Endometrial microvascular endothelial cells (primary cell): ENCODE data around the gene SLC30A3. TPM values are rescaled to one million over a fixed set of nuclear protein-coding genes. Genes with fewer than 3 reads are reported as not detected.
"Not testable (repeated sequence)": the region's sequence is repeated elsewhere in the genome, so short reads cannot be mapped to it uniquely, and the experiment has no call there.

Experiments used
- in situ Hi-C: cut with HindIII; loops from 2 replicates; pipeline ENCODE4 v1.10.0; 2017; ENCODE audit warnings: low sequenced_read_pairs, low pct_unique_long_range_greater_than_20kb; ENCODE audit errors: inconsistent ontology term
- total RNA-seq: library from RNA; depleted of rRNA; stranded (reverse); fragments of >200 nt; gene quantifications from one replicate; pipeline ENCODE4 v1.2.3, GENCODE V29; 2015; ENCODE audit errors: inconsistent ontology term

SLC30A3 gene
- total RNA-seq, result 8.2 TPM

DNA sequence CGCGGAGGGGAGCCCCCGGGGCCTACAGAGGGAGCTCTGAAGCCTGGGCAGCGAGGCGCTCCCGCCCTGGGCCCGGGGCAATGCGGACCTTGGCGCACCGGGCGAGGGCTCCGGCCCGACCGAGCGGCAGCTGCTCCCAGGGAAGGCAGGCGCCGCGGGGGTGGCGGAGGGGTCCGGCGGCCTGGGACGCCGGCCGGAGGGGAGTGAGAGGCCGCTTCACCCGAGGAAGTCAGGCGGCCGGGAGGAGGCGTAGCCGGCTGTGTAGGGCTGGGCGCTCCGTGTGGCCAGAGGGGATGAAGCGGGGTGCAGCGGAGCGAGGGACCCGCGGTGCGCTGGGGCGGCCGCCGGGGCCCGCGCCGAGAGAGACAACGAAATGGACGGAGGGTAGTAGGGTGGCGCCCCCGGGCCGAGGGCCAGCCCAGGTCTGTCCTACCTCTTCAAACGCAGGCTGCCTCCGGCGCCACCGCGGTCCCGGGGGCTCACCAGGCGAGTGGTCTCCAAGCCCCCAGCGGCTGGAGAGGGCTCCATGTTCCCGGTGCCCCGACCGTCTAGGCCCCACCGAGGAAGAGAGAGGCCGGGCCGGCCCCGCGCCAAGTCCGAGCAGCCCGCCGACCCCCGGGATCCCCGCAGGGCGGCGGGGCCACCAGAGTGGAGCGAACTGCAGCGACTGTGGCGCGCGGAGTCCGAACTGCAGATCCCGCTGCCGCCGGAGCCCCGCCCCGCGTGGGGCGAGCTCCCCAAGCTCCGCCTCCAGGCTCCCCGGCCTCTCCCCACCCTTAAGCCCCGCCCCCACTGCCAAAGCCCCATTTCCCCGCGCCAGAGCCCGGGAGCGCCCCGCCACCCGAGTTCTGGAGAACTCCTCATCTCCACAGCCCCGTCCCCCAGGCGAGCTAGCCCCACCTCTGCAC is at the start of gene SLC30A3:
SLC30A3 (minus strand) TSS at position 669 of the 908 bp plus-strand sequence; CDS start at position 528, 141 bp downstream.
- in situ Hi-C loops, result no loop called here

- in situ Hi-C loops, result no loop called here
Measured at GRCh38 chr2:27312152-27312551, 49.3 kb upstream of the SLC30A3 start.

DNA sequence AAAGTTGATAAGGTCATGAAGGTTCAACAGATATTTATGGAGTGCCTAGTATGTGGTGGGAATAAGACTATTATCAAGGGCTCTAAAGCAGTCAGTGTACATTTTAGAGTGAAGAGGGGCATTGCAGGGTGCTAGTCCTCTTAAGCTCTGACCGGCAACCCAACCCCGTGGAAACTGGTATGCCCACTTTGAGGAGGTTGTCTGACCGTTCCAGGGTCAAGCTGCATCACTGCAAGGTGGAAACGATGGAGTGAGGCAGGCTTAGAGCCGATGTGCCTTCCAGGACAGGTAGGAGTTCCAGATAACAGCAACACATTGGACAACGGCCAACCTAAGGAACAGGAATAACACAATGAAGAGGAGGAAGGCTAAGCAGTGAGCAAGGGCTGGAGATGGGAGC is 46.8 kb upstream of the SLC30A3 start:
- in situ Hi-C loops, result no loop called here

DNA sequence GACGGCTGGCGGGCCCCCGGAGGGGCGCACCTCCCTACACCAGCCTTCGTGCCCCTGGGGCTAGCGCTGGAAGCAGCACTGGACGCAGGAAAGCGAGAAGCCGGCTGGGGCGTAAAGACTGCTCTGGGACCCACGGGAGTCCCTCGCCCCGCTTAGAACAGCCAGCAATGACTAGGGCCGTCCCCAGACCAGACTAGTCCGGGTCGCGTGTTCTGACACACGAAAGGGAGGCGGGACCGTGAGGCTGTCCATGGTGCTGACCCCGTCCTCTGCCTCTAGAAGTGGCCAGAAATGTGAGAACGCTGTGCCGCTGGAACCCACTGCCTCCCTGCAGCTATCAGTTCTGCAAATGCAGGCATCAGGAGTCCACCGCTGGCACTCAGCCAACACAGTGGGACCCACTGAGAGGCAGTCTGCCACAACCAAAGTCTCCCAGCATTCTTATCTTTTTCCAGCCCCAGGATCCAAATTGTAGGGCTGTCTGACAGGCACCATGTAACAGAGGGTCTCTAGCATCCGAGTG is 45.6 kb upstream of the SLC30A3 start, which contains the start of gene UCN:
UCN (minus strand) TSS at position 87 of the 523 bp plus-strand sequence. CDS start 550 bp downstream, outside the sequence.
- in situ Hi-C loops, result no loop called here

DNA sequence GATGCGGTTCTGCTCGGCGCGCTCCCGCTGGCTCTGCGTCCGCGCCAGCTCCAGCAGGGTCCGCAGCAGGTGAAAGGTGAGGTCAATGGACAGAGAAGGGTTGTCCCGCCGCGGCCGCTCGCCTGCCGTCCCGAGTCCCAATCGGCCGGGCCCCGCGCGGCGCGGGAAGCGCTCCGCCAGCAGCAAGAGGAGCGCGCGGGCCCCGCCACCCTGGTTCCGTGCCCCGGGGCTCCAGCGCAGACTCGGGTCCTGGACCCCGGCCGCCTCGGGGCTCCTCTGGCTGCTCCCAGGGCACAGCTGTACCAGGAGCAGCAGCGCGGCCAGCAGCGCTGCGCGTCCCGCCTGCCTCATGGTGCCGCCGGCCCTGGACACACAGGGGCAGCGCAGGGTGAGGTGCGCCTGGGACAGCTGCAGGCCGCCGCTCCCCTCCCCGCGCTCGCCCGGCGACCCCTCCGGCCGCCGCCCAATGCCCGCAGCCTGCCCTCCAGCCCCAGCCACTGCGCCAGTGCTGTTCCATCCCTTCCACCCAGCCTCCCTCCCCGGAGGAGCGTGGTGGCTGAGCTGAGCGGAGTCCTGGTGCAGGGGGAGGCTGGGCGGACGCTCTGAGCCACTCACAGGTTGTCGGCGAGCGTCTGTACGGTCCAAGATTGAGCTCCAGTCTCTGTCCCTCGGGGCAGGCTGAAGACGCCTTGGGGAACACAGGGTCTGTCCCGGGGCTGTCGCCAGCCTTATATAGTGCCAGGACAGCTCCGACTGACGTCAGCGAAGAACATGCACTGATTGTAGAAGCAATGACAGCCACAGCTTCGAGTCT is 44.9 kb upstream of the SLC30A3 start:
- in situ Hi-C loops, result no loop called here

- in situ Hi-C loops, result no loop called here
Measured at GRCh38 chr2:27307287-27307544, 44.4 kb upstream of the SLC30A3 start.

- in situ Hi-C loops, result no loop called here
Measured at GRCh38 chr2:27306573-27307286, 43.9 kb upstream of the SLC30A3 start.

DNA sequence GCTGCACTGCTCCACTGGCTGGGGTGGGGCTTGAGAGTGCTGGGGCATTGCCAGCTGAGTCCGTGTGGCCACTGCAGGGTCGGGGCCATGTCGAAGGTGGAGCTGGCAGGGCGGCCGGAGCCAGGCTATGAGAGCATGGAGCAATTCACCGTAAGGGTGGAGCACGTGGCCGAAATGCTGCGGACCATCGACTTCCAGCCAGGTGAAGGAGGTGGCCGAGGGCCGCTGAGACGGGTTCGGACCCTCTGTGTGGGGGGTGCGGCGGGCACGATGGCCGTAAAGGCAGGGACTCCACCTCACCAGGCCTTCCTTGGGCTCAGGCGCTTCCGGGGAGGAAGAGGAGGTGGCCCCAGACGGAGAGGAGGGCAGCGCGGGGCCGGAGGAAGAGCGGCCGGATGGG is 43.3 kb upstream of the SLC30A3 start:
- in situ Hi-C loops, result no loop called here

GRCh38 chr2:27305516-27305915 is 42.7 kb upstream of the SLC30A3 start:
- in situ Hi-C loops, result no loop called here

GRCh38 chr2:27304488-27305240 is 41.8 kb upstream of the SLC30A3 start:
- in situ Hi-C loops, result no loop called here

GRCh38 chr2:27303093-27304025 is 40.5 kb upstream of the SLC30A3 start:
- in situ Hi-C loops, result no loop called here

GRCh38 chr2:27300606-27301005 is 37.8 kb upstream of the SLC30A3 start:
- in situ Hi-C loops, result not testable (repeated sequence)

- in situ Hi-C loops, result no loop called here
Measured at GRCh38 chr2:27298391-27299080, 35.7 kb upstream of the SLC30A3 start.

DNA sequence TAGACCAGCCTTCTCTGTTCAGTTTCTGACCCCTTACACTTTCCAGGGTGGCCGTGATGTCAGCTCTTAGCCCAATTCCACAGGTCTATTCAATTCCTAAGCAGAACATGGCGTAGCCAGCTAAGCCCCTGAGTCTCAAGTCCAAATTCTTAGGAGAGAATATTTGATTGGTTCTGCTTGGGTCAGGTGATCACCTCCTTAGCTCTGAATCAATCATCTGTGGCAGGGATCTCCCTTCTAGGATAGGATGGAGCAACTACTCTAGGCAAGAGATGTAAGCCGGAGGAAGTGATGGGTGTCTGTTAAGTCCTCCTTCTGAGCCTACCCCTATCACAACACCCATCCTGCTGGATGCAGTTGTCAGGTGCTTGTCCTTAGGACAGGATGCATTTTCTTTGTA is 34.3 kb upstream of the SLC30A3 start:
- in situ Hi-C loops, result no loop called here

GRCh38 chr2:27296481-27296880 is 33.6 kb upstream of the SLC30A3 start:
- in situ Hi-C loops, result no loop called here

- in situ Hi-C loops, result no loop called here
Measured at GRCh38 chr2:27294928-27295327, 32.1 kb upstream of the SLC30A3 start.

- in situ Hi-C loops, result no loop called here
Measured at GRCh38 chr2:27291865-27292264, 29.0 kb upstream of the SLC30A3 start.
